COLO668 (cell line): Measurements from ENCODE around the gene EYA2.

Experiments used
- DNase-seq: peaks from one replicate; lab custom pipeline; 2025; ENCODE audit not compliant: unreplicated experiment; lab: John Stamatoyannopoulos, UW

EYA2 gene

DNA sequence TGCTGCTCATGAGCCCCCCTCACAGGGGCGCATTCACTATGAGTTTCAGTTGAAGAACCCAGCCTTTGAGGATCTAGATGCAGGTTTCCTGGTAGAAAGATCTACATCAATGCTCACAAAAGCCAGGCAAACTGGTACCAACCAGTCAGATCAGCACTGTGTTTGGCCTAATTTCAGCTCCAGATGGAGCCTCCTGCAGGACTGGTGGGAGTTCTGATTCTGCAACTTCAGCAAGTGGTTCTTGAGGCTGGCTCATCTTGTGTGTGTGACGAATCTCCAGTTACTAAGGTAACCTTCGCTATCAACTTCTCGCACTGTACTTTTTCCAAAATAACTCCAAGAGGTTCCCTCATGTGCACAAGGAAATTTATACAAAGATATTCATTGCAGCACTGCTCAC is 343.1 kb downstream of the EYA2 start:
- no peak for DNase-seq
